NB4 (cell line): Measurements from ENCODE around the gene PLD2.

Experiments used
- DNase-seq: peaks from one replicate; pipeline ENCODE4 v3.0.0; 2010; ENCODE audit warnings: low read depth
- H3K4me3 ChIP-seq: one replicate; pipeline ENCODE4 v1.5.1; 2011; ENCODE audit warnings: mild to moderate bottlenecking, low read depth, low read length, moderate library complexity
- MAX ChIP-seq: IDR thresholded peaks from 2 replicates; pipeline ENCODE4 v1.6.1; 2011; ENCODE audit warnings: low read depth, low read length
- MYC ChIP-seq: IDR thresholded peaks from 2 replicates; pipeline ENCODE4 v1.6.1; 2011; ENCODE audit warnings: low read depth, low read length
- POLR2A ChIP-seq: IDR thresholded peaks from 2 replicates; pipeline ENCODE4 v1.6.1; 2011; ENCODE audit warnings: mild to moderate bottlenecking; ENCODE audit not compliant: insufficient read length; ENCODE audit errors: extremely low read depth
- TF ChIP-seq, protein P1 (sequence below): IDR thresholded peaks from one replicate; pipeline ENCODE4 v1.5.1; 2012; ENCODE audit warnings: low read depth, low read length

Gene PLD2

GRCh38 chr17:4850246-4850645 lies 43.3 kb downstream of the PLD2 start:
- H3K4me3 ChIP-seq: no peak overlapping the region
- TF ChIP-seq, protein P1, sequence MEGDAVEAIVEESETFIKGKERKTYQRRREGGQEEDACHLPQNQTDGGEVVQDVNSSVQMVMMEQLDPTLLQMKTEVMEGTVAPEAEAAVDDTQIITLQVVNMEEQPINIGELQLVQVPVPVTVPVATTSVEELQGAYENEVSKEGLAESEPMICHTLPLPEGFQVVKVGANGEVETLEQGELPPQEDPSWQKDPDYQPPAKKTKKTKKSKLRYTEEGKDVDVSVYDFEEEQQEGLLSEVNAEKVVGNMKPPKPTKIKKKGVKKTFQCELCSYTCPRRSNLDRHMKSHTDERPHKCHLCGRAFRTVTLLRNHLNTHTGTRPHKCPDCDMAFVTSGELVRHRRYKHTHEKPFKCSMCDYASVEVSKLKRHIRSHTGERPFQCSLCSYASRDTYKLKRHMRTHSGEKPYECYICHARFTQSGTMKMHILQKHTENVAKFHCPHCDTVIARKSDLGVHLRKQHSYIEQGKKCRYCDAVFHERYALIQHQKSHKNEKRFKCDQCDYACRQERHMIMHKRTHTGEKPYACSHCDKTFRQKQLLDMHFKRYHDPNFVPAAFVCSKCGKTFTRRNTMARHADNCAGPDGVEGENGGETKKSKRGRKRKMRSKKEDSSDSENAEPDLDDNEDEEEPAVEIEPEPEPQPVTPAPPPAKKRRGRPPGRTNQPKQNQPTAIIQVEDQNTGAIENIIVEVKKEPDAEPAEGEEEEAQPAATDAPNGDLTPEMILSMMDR: no peak
- TF ChIP-seq POLR2A (no peak), MAX (no peak), MYC (no peak)
- DNase-seq: no peak

DNA sequence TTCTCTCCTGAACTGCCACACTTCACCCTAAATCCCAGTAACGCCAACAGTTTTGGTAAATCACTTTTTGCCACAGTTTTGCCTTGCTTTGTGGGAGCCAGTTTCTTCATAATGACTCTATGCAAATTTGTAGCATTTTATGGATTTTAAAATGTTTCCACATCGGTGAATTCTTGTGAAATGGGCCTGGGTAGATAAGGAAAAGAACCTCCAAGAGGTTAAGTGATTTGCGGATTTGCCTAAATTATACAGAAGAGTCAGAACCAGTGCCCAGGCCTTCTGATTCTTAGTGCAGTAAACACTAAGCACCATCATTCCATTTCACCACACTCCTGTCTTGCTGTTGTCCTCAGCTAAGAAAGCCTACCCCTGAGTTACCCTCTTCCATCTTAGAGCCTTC lies 44.1 kb downstream of the PLD2 start:
- no peak overlapping the region for H3K4me3 ChIP-seq
- no peak for DNase-seq
- TF ChIP-seq MYC: no peak

DNA sequence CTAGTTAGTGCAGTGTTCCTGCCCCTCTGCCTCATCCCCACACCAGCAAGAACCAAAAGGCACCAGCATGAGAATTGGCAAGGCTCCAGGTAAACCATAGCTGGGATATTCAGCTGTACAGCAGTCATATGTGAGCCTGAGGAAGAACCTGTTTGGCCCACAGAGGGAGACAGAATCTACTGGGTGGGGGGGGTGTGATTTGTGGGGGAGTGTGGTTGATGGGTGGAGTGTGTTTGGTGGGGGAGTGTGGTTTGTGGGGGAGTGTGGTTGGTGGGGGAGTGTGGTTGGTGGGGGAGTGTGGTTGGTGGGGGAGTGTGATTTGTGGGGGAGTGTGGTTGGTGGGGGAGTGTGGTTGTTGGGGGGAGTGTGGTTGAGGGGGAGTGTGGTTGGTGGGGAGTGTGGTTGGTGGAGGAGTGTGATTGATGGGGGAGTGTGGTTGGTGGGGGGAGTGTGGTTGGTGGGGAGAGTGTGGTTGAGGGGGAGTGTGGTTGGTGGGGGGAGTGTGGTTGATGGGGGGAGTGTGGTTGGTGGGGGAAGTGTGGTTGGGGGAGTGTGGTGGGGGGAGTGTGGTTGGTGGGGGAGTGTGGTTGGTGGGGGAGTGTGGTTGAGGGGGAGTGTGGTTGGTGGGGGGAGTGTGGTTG lies 45.7 kb downstream of the PLD2 start:
- DNase-seq: no peak
- no peak for TF ChIP-seq MYC
- TF ChIP-seq MAX: no peak
- TF ChIP-seq, protein P1: no peak
- no peak for TF ChIP-seq POLR2A
- H3K4me3 ChIP-seq: no peak overlapping the region

GRCh38 chr17:4853208-4853671 lies 46.3 kb downstream of the PLD2 start:
- DNase-seq: no peak
- TF ChIP-seq MAX: no peak
- TF ChIP-seq POLR2A: no peak
- TF ChIP-seq, protein P1: no peak
- TF ChIP-seq MYC: no peak
- H3K4me3 ChIP-seq: no peak overlapping the region

DNA sequence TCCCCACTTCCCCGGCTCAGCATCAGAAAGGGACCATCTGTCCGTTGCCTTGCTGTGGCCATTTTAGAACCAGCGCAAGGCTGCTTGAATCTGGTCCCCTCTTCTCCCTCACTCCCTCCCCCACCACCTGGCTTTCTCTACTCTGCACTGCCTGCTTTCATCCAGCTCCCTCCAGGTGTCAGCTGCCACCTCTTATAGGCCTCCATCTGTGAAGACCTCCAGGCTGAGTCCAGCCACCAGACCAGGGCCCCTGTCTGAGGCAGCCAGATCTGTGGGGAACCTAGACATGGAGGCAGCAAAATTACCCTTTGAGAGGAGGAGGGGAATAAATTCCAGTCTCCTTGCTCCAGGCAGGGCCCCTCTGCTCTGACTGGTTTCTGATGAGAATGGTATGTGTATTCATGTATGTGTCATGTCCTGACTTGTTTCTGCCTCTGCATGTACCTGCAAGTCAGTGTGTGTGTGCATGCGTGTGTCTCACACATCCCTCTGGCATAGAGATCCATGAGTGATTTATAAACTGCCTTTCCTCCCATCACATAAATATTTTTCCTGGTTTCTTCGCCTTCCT lies 47.2 kb downstream of the PLD2 start:
- H3K4me3 ChIP-seq: no peak overlapping the region
- TF ChIP-seq, protein P1: no peak
- no peak for TF ChIP-seq POLR2A
- no peak for TF ChIP-seq MYC
- no peak for TF ChIP-seq MAX
- DNase-seq: no peak

DNA sequence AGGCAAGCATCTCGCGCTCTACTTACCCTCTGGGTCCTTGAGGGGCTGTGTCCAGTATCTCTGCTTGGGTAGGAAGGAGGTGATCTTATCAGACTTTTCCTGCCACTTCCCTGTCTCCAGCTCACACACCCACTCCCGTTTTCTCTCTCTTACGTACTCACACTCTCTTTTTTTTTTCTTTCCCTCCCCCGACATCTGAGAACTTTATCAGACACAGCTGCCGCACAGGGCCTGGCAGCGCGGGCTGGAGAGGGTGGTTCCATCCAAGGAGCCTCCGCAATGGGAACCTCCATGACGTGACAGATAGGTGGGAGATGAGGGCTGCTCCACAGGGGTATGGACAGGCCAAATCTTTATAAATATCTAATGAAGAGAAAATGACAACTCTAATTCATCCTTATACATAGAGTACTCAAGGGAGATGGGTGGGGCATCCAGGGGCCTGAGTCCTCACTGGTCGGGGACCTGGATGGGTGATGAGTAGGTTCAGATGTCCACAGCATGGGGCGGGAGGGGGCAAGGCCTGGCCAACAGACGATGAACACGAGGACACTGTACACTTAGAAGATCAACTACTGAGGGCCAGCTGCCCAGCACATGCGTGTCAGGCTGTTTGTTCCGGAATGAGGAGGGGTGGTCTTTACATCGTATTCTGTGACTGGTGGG lies 49.5 kb downstream of the PLD2 start:
- no peak for DNase-seq
- TF ChIP-seq, protein P1: no peak
- TF ChIP-seq MAX: no peak
- TF ChIP-seq POLR2A: no peak
- no peak for TF ChIP-seq MYC
- no peak overlapping the region for H3K4me3 ChIP-seq
